Measurements from ENCODE around the gene ADGRL3. TPM values are rescaled to one million over a fixed set of nuclear protein-coding genes. Genes with fewer than 3 reads are reported as not detected.

Gene ADGRL3
- total RNA-seq, 4 donors from 2014 or later: 0.19 to 7.8 (median 1.3) TPM

DNA sequence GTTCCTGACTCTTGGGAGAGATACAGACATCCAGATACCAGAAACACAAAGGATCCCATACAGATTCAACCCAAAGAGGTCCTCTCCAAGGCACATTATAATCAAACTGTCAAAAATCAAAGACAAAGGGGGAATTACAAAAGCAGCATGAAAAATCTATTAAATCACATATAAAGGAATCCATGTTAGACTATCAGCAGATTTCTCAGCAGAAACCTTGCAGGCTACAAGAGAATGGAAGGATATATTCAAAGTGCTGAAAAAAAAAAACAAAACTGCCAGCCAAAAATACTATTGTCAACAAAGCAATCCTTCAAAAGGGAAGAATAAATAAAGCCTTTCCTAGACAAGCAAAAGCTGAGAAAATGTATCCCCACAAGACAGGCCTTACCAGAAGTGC lies 14.8 kb upstream of the ADGRL3 start:
- no peak overlapping the region for H3K27ac ChIP-seq
- H3K4me1 ChIP-seq: no peaks in the 10 kb centered on the region
- H3K4me3 ChIP-seq: no peak overlapping the region
- TF ChIP-seq, protein P1, sequence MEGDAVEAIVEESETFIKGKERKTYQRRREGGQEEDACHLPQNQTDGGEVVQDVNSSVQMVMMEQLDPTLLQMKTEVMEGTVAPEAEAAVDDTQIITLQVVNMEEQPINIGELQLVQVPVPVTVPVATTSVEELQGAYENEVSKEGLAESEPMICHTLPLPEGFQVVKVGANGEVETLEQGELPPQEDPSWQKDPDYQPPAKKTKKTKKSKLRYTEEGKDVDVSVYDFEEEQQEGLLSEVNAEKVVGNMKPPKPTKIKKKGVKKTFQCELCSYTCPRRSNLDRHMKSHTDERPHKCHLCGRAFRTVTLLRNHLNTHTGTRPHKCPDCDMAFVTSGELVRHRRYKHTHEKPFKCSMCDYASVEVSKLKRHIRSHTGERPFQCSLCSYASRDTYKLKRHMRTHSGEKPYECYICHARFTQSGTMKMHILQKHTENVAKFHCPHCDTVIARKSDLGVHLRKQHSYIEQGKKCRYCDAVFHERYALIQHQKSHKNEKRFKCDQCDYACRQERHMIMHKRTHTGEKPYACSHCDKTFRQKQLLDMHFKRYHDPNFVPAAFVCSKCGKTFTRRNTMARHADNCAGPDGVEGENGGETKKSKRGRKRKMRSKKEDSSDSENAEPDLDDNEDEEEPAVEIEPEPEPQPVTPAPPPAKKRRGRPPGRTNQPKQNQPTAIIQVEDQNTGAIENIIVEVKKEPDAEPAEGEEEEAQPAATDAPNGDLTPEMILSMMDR (IDR thresholded peaks at IDR 0.05): no peak
- no peak for TF ChIP-seq POLR2A (IDR thresholded peaks at IDR 0.05)
- H3K9me3 ChIP-seq: peaks cover 0 to 30% (median 5%) of the 10 kb centered on the region in 3 donors
- no peak for DNase-seq
- intact Hi-C loops (cut with DNase I): no loop called here
- H3K36me3 ChIP-seq: no peaks in the 10 kb centered on the region
- H3K27me3 ChIP-seq: no peaks in the 10 kb centered on the region

DNA sequence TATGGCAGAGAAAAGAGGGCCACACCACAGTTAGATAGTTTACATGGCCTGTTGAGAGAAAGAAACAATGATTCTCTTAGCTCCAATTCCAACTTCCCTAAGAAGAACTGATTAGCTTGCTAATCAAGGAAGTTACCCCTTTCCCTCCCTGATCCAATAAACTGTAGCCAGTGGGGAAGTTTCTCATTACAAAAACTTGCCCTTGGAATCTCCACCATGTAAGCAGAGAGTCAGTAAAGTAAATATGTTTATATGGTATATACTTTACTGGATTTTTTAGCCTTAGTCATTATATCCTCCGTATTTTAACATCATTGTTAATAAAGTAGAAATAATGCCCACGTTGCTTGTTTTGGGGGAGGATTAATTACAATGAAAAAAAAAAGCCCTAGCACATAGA lies 7.7 kb upstream of the ADGRL3 start:
- Histone ChIP-seq H3K4me3 (no peak overlapping the region), H3K27ac (no peak overlapping the region), H3K9me3 (no peaks in the 10 kb centered on the region), H3K27me3 (no peaks in the 10 kb centered on the region), H3K4me1 (no peaks in the 10 kb centered on the region), H3K36me3 (no peaks in the 10 kb centered on the region)
- WGBS, 2 donors: 73 to 75% methylated on average over 2 of the region's 2 CpGs
- intact Hi-C loops (cut with DNase I): no loop called here
- no peak for DNase-seq
- TF ChIP-seq POLR2A (IDR thresholded peaks at IDR 0.05): no peak
- TF ChIP-seq, protein P1 (IDR thresholded peaks at IDR 0.05): no peak

DNA sequence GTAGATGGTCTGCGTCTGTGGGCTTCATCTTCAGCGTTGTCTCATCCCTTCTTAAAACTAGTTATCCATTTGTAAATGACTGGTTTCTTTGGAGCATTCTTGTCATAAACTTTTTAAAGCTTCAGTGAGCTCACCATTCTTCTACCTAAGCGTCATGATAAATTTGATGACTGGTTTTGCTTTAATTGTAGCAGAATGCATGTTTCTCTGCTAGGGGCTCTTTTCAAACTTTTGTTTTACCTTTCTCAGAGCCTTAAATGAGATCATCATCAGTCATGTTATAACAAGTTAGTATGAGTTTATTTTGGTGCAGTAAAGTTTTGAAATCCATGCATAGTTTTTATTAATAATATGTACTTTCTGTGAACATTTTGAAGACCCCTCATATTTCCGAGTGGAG lies 6.3 kb upstream of the ADGRL3 start:
- intact Hi-C loops (cut with DNase I): no loop called here
- DNase-seq: no peak
- H3K36me3 ChIP-seq: no peaks in the 10 kb centered on the region
- TF ChIP-seq POLR2A (IDR thresholded peaks at IDR 0.05): no peak
- TF ChIP-seq, protein P1 (IDR thresholded peaks at IDR 0.05): no peak
- H3K27ac ChIP-seq: no peak overlapping the region
- no peak overlapping the region for H3K4me3 ChIP-seq
- H3K9me3 ChIP-seq: no peaks in the 10 kb centered on the region
- WGBS, 2 donors: 83 to 90% methylated on average over 4 of the region's 4 CpGs
- H3K4me1 ChIP-seq: no peaks in the 10 kb centered on the region
- peaks cover 0 to 13% (median 0%) of the 10 kb centered on the region in 4 donors for H3K27me3 ChIP-seq

DNA sequence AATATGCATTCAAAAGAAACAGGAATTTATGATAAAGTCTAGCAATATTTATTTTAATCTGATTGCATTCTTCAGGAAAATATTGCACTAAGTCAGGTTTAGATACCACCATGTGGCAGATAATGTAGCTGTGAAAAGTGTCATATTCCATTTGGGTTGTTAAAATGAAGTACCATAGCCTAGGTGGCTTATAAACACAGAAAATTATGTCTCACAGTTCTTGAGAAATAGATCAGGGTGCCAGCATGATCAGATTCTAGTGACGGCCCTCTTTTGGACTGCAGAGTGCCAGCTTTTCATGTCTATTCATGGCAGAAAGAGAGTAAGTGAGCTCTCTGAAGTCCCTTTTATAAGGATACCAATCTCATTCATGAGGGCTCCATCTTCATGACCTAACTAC lies 5.6 kb upstream of the ADGRL3 start:
- no peak overlapping the region for H3K4me3 ChIP-seq
- no peak overlapping the region for H3K27ac ChIP-seq
- no peaks in the 10 kb centered on the region for H3K9me3 ChIP-seq
- peaks cover 0 to 20% (median 0%) of the 10 kb centered on the region in 4 donors for H3K27me3 ChIP-seq
- H3K36me3 ChIP-seq: no peaks in the 10 kb centered on the region
- no peak for DNase-seq
- TF ChIP-seq, protein P1 (IDR thresholded peaks at IDR 0.05): no peak
- TF ChIP-seq POLR2A (IDR thresholded peaks at IDR 0.05): no peak
- no peaks in the 10 kb centered on the region for H3K4me1 ChIP-seq
- WGBS, 2 donors: 75 to 79% methylated on average over 1 of the region's 1 CpG
- intact Hi-C loops (cut with DNase I): no loop called here

DNA sequence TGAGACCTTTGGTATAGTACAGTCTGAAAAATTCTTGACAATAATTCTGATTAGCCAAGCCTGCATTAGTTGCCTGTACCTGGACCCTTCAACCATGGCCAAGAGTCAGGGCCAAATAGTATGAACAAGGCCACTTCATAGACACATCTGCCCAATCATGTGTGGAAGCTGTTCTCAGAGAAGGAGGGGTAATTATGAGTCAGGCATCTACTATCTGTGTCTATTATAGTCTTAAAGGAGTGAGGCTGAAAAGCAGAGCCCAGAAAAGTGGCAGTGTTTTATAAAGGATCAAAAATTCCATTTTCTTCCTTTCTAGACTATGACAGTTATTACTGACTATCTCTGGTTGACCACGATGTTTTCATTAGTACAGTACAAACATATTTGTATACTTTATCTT lies 5.0 kb upstream of the ADGRL3 start:
- DNase-seq: no peak
- no peaks in the 10 kb centered on the region for H3K36me3 ChIP-seq
- H3K27ac ChIP-seq: no peak overlapping the region
- H3K9me3 ChIP-seq: no peaks in the 10 kb centered on the region
- WGBS, 2 donors: 57 to 83% methylated on average over 1 of the region's 1 CpG
- H3K27me3 ChIP-seq: peaks cover 0 to 25% (median 0%) of the 10 kb centered on the region in 4 donors
- TF ChIP-seq POLR2A (IDR thresholded peaks at IDR 0.05): no peak
- TF ChIP-seq, protein P1 (IDR thresholded peaks at IDR 0.05): no peak
- peaks cover 0 to 4% (median 0%) of the 10 kb centered on the region in 3 donors for H3K4me1 ChIP-seq
- intact Hi-C loops (cut with DNase I): no loop called here
- H3K4me3 ChIP-seq: no peak overlapping the region
